ENCODE measurements around the gene HSD11B1.
A peak's percentile ranks its signal among the peaks of the same experiment; 100 is the strongest.

The HSD11B1 gene

GRCh38 chr1:209704584-209704983, at the start of gene HSD11B1:
TSS of gene HSD11B1 (plus strand) at chr1:209704846. CDS start at chr1:209704943, 97 bp downstream.
- H3K4me3 ChIP-seq = peak within 1 kb of the TSS; percentile 37
- peak within 1 kb of the TSS in 1 of 2 donors; percentile 61 for H3K27ac ChIP-seq
- peak; percentile 85 for DNase-seq (ENCODE audit: low spot score)
- TF ChIP-seq, protein P1, sequence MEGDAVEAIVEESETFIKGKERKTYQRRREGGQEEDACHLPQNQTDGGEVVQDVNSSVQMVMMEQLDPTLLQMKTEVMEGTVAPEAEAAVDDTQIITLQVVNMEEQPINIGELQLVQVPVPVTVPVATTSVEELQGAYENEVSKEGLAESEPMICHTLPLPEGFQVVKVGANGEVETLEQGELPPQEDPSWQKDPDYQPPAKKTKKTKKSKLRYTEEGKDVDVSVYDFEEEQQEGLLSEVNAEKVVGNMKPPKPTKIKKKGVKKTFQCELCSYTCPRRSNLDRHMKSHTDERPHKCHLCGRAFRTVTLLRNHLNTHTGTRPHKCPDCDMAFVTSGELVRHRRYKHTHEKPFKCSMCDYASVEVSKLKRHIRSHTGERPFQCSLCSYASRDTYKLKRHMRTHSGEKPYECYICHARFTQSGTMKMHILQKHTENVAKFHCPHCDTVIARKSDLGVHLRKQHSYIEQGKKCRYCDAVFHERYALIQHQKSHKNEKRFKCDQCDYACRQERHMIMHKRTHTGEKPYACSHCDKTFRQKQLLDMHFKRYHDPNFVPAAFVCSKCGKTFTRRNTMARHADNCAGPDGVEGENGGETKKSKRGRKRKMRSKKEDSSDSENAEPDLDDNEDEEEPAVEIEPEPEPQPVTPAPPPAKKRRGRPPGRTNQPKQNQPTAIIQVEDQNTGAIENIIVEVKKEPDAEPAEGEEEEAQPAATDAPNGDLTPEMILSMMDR (IDR thresholded peaks at IDR 0.05) = no peak

DNA sequence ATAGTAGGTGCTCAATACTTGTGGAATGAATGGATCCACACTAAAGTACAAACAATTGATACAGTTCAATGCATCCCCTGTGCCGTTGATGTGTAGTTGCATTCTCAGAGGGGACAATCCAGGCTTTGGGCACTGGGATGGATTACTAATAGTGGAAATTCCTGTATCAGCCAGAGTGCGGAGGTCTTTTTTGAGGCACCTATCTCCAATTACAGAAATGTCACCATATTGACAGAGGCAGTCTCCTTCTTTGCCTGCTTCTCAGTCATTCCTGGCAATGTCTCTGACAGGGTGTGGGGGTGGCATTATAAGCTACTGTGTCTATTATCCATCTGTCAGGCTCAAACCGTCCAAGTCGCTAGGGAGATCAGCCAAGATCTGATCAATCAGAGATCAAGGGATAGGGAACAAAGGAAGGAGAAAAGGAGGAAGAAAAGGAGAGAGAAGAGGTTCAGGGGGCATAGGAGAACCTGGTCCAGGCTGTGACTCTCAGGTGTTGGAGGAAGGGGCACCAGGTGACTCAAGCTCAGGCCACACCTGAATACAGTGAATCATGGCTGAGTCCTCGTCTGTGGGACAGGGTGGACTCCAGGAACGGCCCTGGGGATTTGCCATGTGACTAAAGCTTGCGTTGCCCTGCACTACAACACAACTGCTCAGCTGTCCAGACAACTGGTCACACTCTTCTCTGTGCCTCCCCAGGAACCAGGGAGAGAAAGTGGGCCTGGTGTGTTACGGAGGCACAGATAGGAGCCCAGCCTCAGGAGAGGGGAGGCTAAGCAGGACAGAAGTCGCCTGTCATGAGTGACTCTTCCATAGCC, 49.0 kb upstream of the HSD11B1 start:
- H3K27ac ChIP-seq = no peak overlapping the region
- TF ChIP-seq, protein P1 (IDR thresholded peaks at IDR 0.05) = no peak
- DNase-seq (ENCODE audit: low spot score) = no peak
- no peak overlapping the region for H3K4me3 ChIP-seq

GRCh38 chr1:209657140-209657879, 47.3 kb upstream of the HSD11B1 start:
- DNase-seq (ENCODE audit: low spot score) = peak; percentile 47
- no peak overlapping the region for H3K27ac ChIP-seq
- no peak overlapping the region for H3K4me3 ChIP-seq
- TF ChIP-seq, protein P1 (IDR thresholded peaks at IDR 0.05) = no peak

DNA sequence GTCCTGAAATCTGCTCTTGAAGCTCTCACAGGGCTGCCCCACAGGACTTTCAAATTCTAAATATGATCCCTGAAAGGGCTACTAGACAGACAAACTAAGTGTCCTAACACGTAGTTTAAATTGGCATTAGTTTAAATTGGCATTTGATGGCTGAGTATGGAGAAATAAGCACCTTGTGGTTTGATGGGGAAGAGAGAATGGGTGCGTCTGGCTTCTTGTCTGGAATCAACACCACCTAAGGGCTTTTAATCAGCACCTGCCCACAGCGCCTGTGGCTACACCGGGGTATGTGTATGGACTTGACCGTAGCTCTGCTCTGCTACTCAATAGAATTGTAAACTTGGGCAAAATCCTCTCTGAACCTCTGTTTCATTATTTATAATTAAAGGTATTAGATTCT, 46.7 kb upstream of the HSD11B1 start:
- TF ChIP-seq, protein P1 (IDR thresholded peaks at IDR 0.05) = no peak
- H3K4me3 ChIP-seq = no peak overlapping the region
- DNase-seq (ENCODE audit: low spot score) = peak; percentile 24
- no peak overlapping the region for H3K27ac ChIP-seq

DNA sequence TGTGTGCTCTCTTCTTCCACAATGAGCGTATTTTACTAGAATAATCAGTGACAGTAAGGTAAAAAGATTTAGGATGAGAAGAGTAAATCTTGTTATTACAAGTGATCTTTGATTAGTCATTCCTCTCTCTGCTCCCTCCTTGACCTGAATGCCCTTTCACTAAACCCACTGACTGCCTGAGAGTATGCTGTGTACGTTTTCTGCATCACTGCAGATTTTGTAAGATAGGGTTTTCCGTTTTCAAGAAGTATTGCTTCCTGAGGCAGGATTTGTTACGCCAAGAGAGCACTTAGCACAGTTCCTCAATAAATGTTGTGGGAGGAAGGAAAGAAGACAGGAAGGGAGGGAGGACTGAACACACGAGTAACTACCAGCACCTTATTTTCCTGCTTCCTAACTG, 44.7 kb upstream of the HSD11B1 start:
- Histone ChIP-seq H3K4me3 (no peak overlapping the region), H3K27ac (no peak overlapping the region)
- TF ChIP-seq, protein P1 (IDR thresholded peaks at IDR 0.05) = no peak
- no peak for DNase-seq (ENCODE audit: low spot score)

DNA sequence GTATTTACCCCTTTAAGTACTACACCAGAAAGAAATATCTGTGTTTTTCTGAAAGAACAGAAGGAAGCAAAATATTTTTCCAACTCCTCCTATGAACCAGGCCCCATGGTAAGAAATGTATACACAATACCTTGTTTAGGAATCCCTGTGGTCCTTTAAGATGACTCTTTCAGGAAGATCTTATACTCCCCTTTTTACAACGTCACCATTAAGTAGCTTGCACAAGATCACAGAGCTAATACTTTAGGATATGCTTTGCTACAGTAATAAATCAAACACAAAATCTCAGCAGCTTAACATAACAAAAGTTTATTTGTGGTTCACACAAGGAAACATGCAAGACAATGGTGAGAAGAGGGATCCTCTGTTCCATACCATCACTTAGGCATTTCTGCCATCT, 43.6 kb upstream of the HSD11B1 start:
- DNase-seq (ENCODE audit: low spot score) = no peak
- H3K27ac ChIP-seq = no peak overlapping the region
- TF ChIP-seq, protein P1 (IDR thresholded peaks at IDR 0.05) = no peak
- no peak overlapping the region for H3K4me3 ChIP-seq
